ENCODE data around the gene ECD.

Gene ECD

DNA sequence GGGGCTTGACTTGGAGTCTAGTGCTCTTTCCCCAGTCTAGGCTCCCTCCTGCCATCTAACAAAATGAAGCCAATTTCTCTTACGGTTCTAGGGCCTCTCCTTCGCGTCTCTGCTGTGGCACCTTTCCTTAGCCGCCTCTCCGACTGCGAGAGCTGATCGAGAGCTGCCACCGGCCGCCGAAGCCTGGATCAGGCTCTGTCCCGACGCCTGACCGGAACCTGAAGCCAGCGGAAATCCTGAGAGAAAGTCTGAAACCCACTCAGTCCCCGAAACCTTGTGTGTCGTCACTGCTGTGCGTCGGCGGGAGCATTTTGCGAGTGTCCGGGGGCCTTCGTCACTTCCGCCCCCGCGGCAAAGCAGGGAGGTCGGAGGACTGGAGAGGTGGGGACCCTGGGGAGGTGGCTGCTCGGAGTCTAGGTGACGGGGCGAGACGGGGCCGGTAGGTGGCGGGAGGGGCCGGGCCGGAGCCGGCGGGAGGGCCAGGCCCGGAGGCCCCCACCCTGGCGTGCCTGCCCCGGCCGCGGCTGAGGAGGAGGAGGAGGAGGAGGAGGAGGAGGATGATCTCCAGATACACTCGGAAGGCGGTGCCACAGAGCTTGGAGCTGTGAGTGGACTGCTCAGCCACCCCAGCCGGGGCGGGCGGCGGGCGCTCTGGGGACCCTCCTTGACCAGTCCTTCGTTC is at the start of gene ECD, which contains the start of gene FAM149B1:
Gene ECD, minus strand, starts transcription at position 226 of the 682 bp plus-strand sequence. CDS start 4,071 bp downstream, outside the sequence.
Gene FAM149B1, plus strand, starts transcription at position 337 of the 682 bp plus-strand sequence. Its CDS starts 221 bp downstream, at position 558.
- H3K4me3 ChIP-seq (ENCODE audit: low read depth, low read length): peak within 1 kb of the TSS; percentile 80
- peak; percentile 80 for DNase-seq (ENCODE audit: low read depth)
- peak; percentile 20 for TF ChIP-seq CTCF (IDR thresholded peaks at IDR 0.05; ENCODE audit: low read depth, low read length, missing control alignments)

- no peak for DNase-seq (ENCODE audit: low read depth)
- no peak for TF ChIP-seq CTCF (IDR thresholded peaks at IDR 0.05; ENCODE audit: low read depth, low read length, missing control alignments)
- no peak overlapping the region for H3K4me3 ChIP-seq (ENCODE audit: low read depth, low read length)
These were observed 47.9 kb upstream of the ECD start for GRCh38 chr10:73215749-73216148.

DNA sequence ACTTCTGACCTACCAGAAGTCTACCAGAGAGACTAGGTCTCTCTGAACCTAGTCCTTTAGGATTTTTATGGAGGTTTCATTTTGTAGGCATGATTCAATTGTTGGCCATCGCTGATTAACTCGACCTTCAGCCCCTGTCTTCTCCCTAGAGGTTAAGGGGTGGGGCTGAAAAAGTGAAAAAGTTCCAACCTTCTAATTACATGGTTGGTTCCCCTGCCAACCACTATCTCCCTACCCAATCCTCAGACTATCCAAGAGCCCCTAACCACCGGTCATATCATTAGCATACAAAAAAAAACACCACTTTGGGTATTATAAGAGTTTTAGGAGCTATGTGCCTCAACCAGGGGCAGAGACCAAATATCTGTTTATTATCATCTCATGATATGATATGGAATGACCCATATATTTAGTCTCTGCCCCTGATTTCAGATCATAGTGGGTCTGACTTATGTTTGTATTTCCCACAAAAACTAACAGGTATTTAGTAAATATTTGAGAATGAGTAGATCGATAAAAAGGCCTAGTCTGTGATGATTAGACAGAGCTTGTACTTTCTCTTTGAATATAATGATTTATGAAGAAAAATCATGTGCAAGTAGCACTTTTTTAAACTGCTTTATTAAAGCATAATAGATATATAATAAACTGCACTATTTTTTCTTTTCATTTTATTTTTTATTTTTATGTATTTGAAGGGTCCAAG is 43.5 kb upstream of the ECD start:
- DNase-seq (ENCODE audit: low read depth): no peak
- H3K4me3 ChIP-seq (ENCODE audit: low read depth, low read length): no peak overlapping the region
- TF ChIP-seq CTCF (IDR thresholded peaks at IDR 0.05; ENCODE audit: low read depth, low read length, missing control alignments): no peak

GRCh38 chr10:73210395-73211105 is 42.7 kb upstream of the ECD start:
- no peak for TF ChIP-seq CTCF (IDR thresholded peaks at IDR 0.05; ENCODE audit: low read depth, low read length, missing control alignments)

DNA sequence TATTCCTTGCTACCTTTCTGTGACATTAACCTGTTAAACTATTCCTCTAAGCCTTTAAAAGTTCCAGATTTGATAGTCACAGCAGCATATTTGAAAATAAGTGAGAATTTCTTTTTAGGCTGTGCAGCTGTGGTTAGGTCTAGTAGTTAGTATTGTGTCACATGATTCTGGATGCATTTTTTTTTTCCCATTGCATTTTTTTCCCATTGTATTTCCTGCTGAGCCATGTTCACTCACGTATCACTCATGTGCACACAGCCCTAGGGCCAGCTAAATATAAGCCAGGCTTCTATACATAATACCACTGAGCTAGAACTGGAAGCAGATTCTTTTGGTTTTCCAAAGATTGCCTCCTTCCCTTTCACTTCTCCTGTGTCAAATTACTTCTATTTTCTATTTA is 41.9 kb upstream of the ECD start:
- no peak for TF ChIP-seq CTCF (IDR thresholded peaks at IDR 0.05; ENCODE audit: low read depth, low read length, missing control alignments)
- no peak for DNase-seq (ENCODE audit: low read depth)
- no peak overlapping the region for H3K4me3 ChIP-seq (ENCODE audit: low read depth, low read length)

More at GRCh38 chr10:73210395-73211105, 42.7 kb upstream of the ECD start:
- DNase-seq (ENCODE audit: low read depth): no peak
- H3K4me3 ChIP-seq (ENCODE audit: low read depth, low read length): no peak overlapping the region

- H3K4me3 ChIP-seq (ENCODE audit: low read depth, low read length): no peak overlapping the region
- DNase-seq (ENCODE audit: low read depth): no peak
- TF ChIP-seq CTCF (IDR thresholded peaks at IDR 0.05; ENCODE audit: low read depth, low read length, missing control alignments): no peak
These were observed 40.1 kb upstream of the ECD start for GRCh38 chr10:73207883-73208282.

Measured in GM12864 (cell line).